ENCODE results near the gene LIM2.

The LIM2 gene

DNA sequence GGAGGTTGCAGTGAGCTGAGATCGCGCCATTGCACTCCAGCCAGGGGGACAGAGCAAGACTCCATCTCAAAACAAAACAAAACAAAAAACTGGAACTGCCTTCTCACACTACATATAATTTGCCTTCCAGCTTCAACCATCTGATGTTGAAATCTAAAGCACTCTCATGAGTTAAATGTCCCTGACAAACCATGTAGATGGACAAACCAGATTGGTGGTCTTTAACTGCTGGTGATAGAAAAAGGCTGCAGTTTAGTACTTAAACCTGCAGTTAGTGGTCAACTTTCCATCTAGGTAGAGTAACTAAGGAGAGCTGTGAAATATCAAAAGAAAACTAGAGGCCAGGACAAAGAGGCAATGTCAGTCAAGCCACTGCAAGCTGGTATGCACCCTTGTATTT, 8.4 kb upstream of the LIM2 start:
- DNase-seq (ENCODE audit: low read depth in 2 of 2, low spot score in 1 of 2) = no peak

DNA sequence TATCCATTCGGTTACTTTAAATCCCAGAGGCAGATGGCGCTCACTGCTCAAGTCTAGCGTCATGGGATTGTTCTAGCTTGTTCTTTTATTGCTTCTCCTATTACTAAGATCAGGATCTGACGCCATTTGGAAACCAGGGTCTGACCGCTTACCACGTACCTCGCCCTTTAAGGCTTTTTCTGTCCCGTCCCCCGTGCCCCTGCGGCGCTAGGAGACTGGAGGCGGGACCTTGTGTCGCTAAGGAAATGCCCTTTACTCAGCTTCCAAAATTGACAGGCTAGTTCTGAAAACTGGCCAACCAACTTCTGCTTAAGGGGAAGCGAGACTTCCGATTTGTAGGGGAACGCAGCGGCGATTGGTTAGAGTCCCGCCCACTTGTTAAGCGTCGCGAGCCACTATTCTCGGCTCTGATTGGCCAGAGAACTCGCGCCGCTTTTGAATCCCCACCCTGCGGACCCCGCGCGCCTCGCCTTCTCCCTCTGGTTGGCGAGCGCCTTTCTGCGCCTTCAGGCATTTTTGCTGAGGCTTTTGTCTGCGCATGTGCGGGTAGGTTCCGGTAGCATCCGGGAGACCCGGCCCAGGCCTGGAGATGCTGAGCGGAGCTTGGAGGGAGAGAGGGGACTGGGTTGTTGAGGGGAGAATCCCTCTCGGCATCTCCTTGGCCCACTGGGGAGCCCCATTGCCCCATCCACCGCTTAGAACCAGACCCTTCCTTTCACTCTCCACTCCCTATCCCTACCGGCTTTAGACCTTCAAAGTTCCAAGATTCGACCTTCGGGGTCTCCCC, 6.5 kb upstream of the LIM2 start:
- peak; percentile 75 to 82 for DNase-seq (ENCODE audit: low read depth in 2 of 2, low spot score in 1 of 2)

GRCh38 chr19:51392701-51393100, 4.9 kb upstream of the LIM2 start:
- no peak for DNase-seq (ENCODE audit: low read depth in 2 of 2, low spot score in 1 of 2)

GRCh38 chr19:51391073-51391611, 3.4 kb upstream of the LIM2 start:
- no peak for DNase-seq (ENCODE audit: low read depth in 2 of 2, low spot score in 1 of 2)

- no peak for DNase-seq (ENCODE audit: low read depth in 2 of 2, low spot score in 1 of 2)
Measured at GRCh38 chr19:51389143-51389542, 1.4 kb upstream of the LIM2 start.

- DNase-seq (ENCODE audit: low read depth in 2 of 2, low spot score in 1 of 2) = no peak
Measured at GRCh38 chr19:51386882-51387520, 773 bp downstream of the LIM2 start.

- DNase-seq (ENCODE audit: low read depth in 2 of 2, low spot score in 1 of 2) = no peak
Measured at GRCh38 chr19:51382004-51382403, 5.8 kb downstream of the LIM2 start.

DNA sequence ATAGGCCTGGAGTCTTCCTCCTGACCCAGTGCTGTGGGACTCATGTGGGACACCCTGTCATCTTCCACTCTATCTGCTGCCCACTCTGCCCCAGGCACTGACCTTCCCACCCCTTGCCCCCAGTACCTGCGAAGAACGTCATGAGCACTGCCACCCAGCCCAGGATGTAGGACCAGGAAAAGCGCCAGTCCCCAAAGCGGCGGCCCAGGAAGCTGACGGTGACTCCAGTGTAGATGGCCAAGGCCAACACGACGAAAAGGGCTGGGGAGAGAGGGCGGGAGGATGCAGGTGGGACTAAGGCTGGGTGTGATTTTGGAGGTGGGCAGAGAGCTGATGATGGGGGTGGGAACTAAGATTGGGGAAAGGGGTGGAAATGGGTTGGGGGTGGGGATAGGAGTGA, 7.4 kb downstream of the LIM2 start:
- no peak for DNase-seq (ENCODE audit: low read depth in 2 of 2, low spot score in 1 of 2)

- DNase-seq (ENCODE audit: low read depth in 2 of 2, low spot score in 1 of 2) = no peak
Measured at GRCh38 chr19:51377422-51377821, 10.4 kb downstream of the LIM2 start.

GRCh38 chr19:51375504-51376221, 12.1 kb downstream of the LIM2 start:
- peak in 1 of 2 donors; percentile 44 for DNase-seq (ENCODE audit: low read depth in 2 of 2, low spot score in 1 of 2)

DNA sequence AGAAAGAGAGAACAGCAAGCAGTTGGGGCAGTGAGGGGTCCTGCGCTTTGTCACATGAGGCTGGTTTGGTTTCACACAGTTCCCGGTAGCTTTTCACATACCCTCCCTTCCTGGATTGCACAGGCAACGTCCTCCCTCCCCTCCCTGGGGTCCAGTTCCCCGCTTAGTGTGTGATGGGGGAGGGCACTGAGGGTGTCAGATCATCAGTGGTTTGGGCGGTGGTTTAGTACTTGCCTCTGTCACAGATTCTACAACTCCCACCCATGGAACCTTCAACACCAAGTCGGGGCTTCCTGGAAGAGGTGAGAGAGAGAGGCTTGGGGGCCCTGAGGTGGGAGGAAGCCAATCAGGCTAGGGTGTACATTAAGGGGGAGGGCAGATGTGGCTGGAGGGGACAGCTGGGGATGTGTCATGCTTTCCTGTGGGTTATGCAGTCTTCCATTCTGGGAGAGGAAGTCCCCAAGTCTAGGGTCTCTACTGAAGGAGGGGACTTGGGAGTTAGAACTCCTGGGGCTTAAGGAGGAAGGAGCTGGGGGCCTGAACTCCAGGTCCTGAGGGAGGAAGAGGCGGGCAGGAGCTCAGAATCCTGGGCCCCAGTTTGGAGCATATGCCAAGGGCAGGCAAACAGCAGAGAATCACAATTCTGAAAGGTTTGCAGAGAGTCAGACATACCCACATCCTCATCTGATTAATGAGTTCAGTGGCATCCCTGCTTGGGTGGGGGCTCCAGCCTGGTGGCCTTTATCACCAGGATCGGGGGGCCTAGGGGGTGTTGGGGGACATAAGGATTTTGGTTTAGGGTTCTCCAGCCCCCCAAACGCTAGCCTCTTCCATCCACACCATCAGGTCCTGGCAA, 14.9 kb downstream of the LIM2 start, which contains the start of gene NKG7:
TSS of gene NKG7 (minus strand) at position 6 of the 856 bp plus-strand sequence. CDS start 119 bp downstream, outside the sequence.
- DNase-seq (ENCODE audit: low read depth in 2 of 2, low spot score in 1 of 2) = peak; percentile 74 to 87

DNA sequence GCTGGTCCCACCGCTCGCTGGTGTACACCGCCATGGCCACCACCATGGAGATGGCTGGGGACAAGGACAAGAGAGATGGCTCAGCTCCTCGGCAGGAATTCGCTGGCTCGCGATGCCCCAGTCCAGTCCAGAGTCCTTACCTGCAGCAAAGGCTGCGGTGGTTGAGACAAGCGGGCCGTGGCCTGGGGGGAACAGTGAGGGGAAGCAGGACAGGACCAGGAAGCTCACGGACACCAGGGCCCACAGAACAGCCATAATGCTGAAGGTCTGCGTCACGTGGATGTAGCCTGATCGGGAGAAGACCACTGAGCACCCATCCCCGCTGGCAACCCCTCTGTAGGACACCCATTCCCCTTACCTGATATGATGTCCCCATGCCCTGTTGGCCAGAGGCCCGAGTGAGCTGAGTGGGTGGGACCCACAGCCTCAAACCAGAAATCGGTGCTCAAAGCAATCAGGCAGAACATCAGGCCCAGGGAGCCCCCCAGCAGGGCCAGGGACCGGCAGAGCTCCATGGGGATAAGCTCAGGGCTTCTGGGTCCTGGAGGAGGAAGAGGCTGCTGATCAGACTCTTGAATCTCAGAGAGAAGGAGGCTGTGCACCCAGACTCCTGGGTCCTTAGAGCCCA, 15.6 kb downstream of the LIM2 start:
- no peak for DNase-seq (ENCODE audit: low read depth in 2 of 2, low spot score in 1 of 2)

- no peak for DNase-seq (ENCODE audit: low read depth in 2 of 2, low spot score in 1 of 2)
Measured at GRCh38 chr19:51371186-51371690, 16.5 kb downstream of the LIM2 start.

GRCh38 chr19:51370230-51370629, 17.5 kb downstream of the LIM2 start:
- DNase-seq (ENCODE audit: low read depth in 2 of 2, low spot score in 1 of 2) = no peak

GRCh38 chr19:51368366-51369282, 19.1 kb downstream of the LIM2 start, which contains the start of gene CLDND2:
TSS of gene CLDND2 (minus strand) at chr19:51369003. CDS start at chr19:51368577, 426 bp downstream.
- DNase-seq (ENCODE audit: low read depth in 2 of 2, low spot score in 1 of 2) = peak in 1 of 2 donors; percentile 46

DNA sequence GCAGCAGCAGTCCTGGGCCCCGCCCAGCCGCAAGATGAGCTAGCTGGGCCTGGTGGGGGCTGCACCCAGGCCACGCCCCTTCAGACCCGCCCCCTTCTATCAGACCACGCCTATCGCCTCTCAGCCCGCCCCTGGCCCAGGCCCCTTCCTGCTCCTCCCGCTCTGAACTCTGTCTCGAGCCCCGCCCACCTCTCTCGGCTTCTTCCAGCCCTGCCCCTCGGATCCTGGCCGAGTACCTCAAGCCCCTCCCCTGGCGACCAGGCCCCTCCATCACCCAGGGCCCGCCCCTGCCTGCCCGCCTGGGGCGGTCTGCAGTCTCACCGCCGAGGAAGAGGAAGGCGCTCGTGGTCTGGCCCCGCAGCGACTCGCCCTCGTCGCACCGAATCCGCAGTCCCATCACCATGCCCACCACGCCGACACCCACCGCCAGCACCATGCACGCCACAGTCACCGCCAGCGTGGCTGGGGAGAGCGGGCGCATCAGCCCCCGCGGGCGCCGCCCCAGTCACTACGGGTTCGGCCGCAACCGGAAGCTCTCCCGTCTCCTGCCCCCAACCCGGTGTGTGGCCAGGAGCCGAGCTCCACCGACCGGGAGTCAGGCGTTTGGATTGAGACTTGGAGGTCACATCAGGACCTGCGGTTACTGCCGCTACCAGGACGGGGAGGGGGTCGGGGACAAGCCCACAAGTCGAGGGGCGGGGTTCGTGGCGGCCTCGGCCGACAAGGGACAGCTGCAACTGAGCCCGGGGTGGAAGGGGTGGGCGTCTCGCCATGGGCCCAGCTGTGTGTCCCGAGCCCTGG, 20.0 kb downstream of the LIM2 start:
- peak; percentile 97 to 98 for DNase-seq (ENCODE audit: low read depth in 2 of 2, low spot score in 1 of 2)

- DNase-seq (ENCODE audit: low read depth in 2 of 2, low spot score in 1 of 2) = no peak
Measured at GRCh38 chr19:51367255-51367564, 20.6 kb downstream of the LIM2 start.

All from stimulated activated CD8-positive, alpha-beta memory T cell treated with anti-CD3 and anti-CD28 coated beads, Interleukin-4, amount 100 ng/mL, for 4 hours (primary cell).